ENCODE measurements around the gene CPNE6. TPM values are rescaled to one million over a fixed set of nuclear protein-coding genes. Genes with fewer than 3 reads are reported as not detected.
A peak's percentile ranks its signal among the peaks of the same experiment; 100 is the strongest.

CPNE6 gene
- total and polyA plus RNA-seq, 2 of the 13 experiments (the other 11 are each of a cell fraction or from before 2014, with no cell fraction given) = not detected

DNA sequence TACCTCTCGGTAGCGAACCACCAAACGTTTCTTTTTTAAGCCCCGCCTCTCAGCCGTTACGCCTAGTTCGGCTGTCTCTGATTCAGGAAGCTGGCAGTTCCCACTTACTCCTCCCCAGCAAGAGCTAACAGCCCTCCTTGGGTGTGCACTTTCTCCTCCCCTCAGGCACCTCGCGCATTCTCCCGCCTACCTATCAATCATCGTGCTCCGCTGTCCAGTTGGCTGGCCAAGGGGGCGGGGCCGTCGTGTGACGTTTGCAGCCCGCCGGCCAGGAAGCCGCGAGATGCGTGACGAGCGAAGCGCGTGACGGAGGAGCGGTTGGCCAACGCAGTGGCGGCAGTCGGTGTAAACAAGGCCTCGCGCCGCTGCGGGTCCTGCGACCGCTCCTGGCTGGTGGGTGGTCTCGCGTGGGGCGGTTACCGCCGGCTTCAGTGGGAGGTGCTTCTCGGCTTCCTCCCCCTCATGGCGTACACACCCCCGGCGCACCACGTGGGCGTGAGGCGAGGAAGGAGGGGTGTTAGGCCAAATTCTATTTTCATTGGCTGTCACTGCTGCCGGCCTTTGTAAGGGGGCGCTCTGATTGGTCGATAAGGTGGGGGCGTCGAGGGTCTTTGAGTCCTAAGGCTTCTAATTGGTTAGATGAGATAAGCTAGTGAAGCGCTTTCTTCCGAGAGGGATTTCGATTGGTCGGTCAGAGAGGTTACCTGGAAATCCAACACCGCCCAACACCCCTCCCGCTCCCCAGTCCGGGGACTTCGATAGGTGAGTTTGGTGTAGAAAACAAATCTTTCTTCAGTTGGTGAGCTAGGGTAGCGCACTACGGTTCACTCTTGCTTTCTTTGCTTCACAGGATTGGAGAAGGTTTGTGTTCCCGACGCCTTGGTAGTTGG is 43.4 kb downstream of the CPNE6 start, which contains the start of the genes DCAF11 and NRL (continued):
- TF ChIP-seq, protein P1, sequence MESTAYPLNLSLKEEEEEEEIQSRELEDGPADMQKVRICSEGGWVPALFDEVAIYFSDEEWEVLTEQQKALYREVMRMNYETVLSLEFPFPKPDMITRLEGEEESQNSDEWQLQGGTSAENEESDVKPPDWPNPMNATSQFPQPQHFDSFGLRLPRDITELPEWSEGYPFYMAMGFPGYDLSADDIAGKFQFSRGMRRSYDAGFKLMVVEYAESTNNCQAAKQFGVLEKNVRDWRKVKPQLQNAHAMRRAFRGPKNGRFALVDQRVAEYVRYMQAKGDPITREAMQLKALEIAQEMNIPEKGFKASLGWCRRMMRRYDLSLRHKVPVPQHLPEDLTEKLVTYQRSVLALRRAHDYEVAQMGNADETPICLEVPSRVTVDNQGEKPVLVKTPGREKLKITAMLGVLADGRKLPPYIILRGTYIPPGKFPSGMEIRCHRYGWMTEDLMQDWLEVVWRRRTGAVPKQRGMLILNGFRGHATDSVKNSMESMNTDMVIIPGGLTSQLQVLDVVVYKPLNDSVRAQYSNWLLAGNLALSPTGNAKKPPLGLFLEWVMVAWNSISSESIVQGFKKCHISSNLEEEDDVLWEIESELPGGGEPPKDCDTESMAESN (CRISPR knock-in tag; conservative IDR thresholded peaks at IDR 0.05) = peak; percentile 96; the same call in 1 of the 2 replicates
- peak; percentile 33; the same call in 1 of the 2 replicates for TF ChIP-seq CHCHD3 (CRISPR knock-in tag; IDR thresholded peaks at IDR 0.05)
- TF ChIP-seq ARID2 (CRISPR knock-in tag; IDR thresholded peaks at IDR 0.05; ENCODE audit: borderline replicate concordance) = peak; percentile 99
- TF ChIP-seq, protein P2, sequence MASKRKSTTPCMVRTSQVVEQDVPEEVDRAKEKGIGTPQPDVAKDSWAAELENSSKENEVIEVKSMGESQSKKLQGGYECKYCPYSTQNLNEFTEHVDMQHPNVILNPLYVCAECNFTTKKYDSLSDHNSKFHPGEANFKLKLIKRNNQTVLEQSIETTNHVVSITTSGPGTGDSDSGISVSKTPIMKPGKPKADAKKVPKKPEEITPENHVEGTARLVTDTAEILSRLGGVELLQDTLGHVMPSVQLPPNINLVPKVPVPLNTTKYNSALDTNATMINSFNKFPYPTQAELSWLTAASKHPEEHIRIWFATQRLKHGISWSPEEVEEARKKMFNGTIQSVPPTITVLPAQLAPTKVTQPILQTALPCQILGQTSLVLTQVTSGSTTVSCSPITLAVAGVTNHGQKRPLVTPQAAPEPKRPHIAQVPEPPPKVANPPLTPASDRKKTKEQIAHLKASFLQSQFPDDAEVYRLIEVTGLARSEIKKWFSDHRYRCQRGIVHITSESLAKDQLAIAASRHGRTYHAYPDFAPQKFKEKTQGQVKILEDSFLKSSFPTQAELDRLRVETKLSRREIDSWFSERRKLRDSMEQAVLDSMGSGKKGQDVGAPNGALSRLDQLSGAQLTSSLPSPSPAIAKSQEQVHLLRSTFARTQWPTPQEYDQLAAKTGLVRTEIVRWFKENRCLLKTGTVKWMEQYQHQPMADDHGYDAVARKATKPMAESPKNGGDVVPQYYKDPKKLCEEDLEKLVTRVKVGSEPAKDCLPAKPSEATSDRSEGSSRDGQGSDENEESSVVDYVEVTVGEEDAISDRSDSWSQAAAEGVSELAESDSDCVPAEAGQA (IDR thresholded peaks at IDR 0.05; ENCODE audit: low read depth) = peak; percentile 95
- TF ChIP-seq, protein P2 (CRISPR knock-in tag; IDR thresholded peaks at IDR 0.05; ENCODE audit: borderline replicate concordance) = peak; percentile 63
- TF ChIP-seq, protein P3, sequence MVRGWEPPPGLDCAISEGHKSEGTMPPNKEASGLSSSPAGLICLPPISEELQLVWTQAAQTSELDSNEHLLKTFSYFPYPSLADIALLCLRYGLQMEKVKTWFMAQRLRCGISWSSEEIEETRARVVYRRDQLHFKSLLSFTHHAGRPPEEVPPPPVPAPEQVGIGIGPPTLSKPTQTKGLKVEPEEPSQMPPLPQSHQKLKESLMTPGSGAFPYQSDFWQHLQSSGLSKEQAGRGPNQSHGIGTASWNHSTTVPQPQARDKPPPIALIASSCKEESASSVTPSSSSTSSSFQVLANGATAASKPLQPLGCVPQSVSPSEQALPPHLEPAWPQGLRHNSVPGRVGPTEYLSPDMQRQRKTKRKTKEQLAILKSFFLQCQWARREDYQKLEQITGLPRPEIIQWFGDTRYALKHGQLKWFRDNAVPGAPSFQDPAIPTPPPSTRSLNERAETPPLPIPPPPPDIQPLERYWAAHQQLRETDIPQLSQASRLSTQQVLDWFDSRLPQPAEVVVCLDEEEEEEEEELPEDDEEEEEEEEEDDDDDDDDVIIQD (CRISPR knock-in tag; IDR thresholded peaks at IDR 0.05; ENCODE audit: low read depth) = peak; percentile 92
- peak; percentile 98 for TF ChIP-seq ZNF225 (CRISPR knock-in tag; IDR thresholded peaks at IDR 0.05)
- TF ChIP-seq, protein P4, sequence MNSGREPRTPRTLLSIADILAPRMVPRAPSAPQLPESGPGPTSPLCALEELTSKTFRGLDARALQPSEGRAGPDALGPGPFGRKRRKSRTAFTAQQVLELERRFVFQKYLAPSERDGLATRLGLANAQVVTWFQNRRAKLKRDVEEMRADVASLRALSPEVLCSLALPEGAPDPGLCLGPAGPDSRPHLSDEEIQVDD (CRISPR knock-in tag; IDR thresholded peaks at IDR 0.05; ENCODE audit: borderline replicate concordance) = peak; percentile 98; the same call in 1 of the 2 replicates
- TF ChIP-seq TBP (CRISPR knock-in tag; IDR thresholded peaks at IDR 0.05) = no peak
- no peak for TF ChIP-seq ZNF432 (CRISPR knock-in tag; IDR thresholded peaks at IDR 0.05; ENCODE audit: borderline replicate concordance)
- TF ChIP-seq, protein P5, sequence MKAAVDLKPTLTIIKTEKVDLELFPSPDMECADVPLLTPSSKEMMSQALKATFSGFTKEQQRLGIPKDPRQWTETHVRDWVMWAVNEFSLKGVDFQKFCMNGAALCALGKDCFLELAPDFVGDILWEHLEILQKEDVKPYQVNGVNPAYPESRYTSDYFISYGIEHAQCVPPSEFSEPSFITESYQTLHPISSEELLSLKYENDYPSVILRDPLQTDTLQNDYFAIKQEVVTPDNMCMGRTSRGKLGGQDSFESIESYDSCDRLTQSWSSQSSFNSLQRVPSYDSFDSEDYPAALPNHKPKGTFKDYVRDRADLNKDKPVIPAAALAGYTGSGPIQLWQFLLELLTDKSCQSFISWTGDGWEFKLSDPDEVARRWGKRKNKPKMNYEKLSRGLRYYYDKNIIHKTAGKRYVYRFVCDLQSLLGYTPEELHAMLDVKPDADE (CRISPR knock-in tag; IDR thresholded peaks at IDR 0.05) = no peak
- TF ChIP-seq SP1 (IDR thresholded peaks at IDR 0.05) = peak; percentile 96
- TF ChIP-seq SP1 (CRISPR knock-in tag; IDR thresholded peaks at IDR 0.05) = peak; percentile 100
- no peak for TF ChIP-seq JDP2 (CRISPR knock-in tag; IDR thresholded peaks at IDR 0.05; ENCODE audit: borderline replicate concordance)
- TF ChIP-seq MZF1 (CRISPR knock-in tag; IDR thresholded peaks at IDR 0.05; ENCODE audit: borderline replicate concordance) = peak; percentile 99

Data from HepG2 (cell line).